HAP-1 (cell line): ENCODE results near the gene MAN1A2.
"Not testable (repeated sequence)": the region's sequence is repeated elsewhere in the genome, so short reads cannot be mapped to it uniquely, and the experiment has no call there.

Source experiments
- DNase-seq, 2 experiments: peaks; one replicate each; pipeline ENCODE4 v3.0.0-alpha.2; 2016 to 2020; ENCODE audit warnings: low spot score in 2 of 2
- H3K27me3 ChIP-seq: fragments of 250-450 bp; sonication (Bioruptor Pico); 2 replicates; pipeline ENCODE4 v1.5.1; 2020; ENCODE audit warnings: low read depth, mild to moderate bottlenecking, moderate library complexity
- H3K36me3 ChIP-seq: fragments of 250-450 bp; sonication (Bioruptor Pico); replicated peaks from 2 replicates; pipeline ENCODE4 v1.5.1; 2020; ENCODE audit warnings: mild to moderate bottlenecking
- H3K4me1 ChIP-seq: fragments of 250-450 bp; sonication (Bioruptor Pico); 2 replicates; pipeline ENCODE4 v1.5.1; 2020; ENCODE audit warnings: mild to moderate bottlenecking
- H3K4me3 ChIP-seq: fragments of 250-450 bp; sonication (Bioruptor Pico); 2 replicates; pipeline ENCODE4 v1.5.1; 2020; ENCODE audit warnings: mild to moderate bottlenecking, moderate library complexity
- H3K9me3 ChIP-seq: fragments of 250-450 bp; sonication (Bioruptor Pico); 2 replicates; pipeline ENCODE4 v1.5.1; 2020; ENCODE audit warnings: mild to moderate bottlenecking, moderate library complexity
- in situ Hi-C: fragments of 300-500 bp; cut with MboI; formaldehyde crosslinking; loops from 3 replicates; pipeline ENCODE4 v1.14.3; 2020; ENCODE audit warnings: low sequenced_read_pairs, inconsistent platforms, mixed read lengths

Gene MAN1A2

DNA sequence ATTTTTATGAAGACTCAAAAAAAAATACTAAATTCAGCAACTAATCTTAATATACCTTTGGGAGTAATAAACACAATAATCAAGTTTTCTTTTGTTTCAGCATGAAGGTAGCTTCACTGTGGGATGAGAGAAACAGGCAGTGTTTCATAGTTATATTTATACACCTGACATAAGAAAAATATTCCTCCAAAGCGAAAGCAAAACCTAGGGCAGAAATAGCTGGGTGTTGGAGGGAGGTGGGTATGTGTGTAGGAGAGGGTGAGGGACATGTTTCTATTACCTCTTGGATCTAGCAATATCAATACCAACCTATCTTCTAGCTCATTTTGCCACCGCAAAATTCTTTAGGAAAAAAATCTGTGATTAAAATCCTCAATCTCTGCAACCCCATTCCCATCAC lies 24.9 kb upstream of the MAN1A2 start:
- DNase-seq: no peak
- in situ Hi-C loops: no loop called here
- no peaks in the 10 kb centered on the region for H3K36me3 ChIP-seq
- no peaks in the 10 kb centered on the region for H3K9me3 ChIP-seq
- H3K4me3 ChIP-seq: no peak overlapping the region
- peaks cover under 1% of the 10 kb centered on the region; the same call in 1 of the 2 replicates for H3K27me3 ChIP-seq
- peaks cover 10% of the 10 kb centered on the region for H3K4me1 ChIP-seq

DNA sequence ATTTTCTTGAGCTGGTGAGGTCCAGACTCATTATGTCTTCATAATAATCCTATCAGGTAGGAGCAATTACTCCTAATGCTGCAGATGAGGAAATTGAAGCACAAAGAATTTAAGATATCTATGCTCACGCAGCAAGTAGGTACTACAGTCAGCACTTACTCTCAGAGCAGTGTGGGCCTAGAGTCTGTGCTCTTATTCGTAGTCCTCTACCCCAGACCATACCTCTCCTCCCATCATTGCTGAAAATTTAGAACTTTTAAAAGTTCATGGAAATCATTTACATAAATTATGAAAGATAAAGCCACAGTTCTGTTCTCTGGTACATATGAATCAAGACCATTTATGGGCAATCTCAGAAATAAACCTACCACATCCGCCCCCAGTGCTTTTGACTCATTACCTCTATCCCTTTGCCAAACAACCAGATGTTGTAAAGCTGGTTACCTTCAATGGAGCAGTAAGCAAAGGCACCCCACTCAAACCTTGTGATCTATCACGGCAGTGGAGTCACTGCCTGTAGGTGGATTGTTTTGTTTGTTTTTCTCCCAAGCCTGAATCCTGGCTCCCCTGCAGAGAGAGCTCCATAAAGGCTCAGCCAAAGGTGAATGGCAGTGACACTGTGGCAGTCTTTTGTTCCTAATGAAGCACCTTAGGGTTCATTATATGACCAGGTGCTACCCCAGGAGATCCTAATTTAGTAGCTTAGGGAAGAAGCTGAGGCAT lies 20.9 kb upstream of the MAN1A2 start:
- DNase-seq: no peak
- in situ Hi-C loops: no loop called here

DNA sequence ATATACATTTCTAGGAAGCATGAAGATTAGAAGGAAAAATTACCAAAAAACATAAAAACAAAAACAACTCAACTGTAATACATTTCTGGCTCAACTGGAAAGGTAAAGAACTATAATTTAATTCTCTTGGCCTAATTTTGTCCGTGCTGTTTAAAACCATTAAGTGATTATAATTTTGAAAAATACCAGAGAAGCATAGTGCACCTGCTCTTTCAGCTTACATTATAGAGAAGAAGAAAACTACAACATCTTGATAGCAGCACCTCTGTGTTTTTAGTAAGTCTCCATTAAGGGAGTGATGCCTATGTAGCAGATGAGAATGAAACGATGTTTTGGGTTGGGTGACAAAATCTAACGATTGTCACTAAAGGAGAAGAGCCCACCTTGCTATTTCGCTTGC lies 19.3 kb upstream of the MAN1A2 start:
- Histone ChIP-seq H3K4me3 (no peak overlapping the region), H3K27me3 (peaks cover 6% of the 10 kb centered on the region; the same call in 1 of the 2 replicates), H3K9me3 (no peaks in the 10 kb centered on the region), H3K4me1 (no peaks in the 10 kb centered on the region), H3K36me3 (no peaks in the 10 kb centered on the region)
- in situ Hi-C loops: no loop called here
- DNase-seq: no peak

More for the DNA sequence above, 20.9 kb upstream of the MAN1A2 start:
- Histone ChIP-seq H3K4me1 (no peaks in the 10 kb centered on the region), H3K4me3 (no peak overlapping the region), H3K36me3 (no peaks in the 10 kb centered on the region), H3K9me3 (no peaks in the 10 kb centered on the region), H3K27me3 (peaks cover 6% of the 10 kb centered on the region; the same call in 1 of the 2 replicates)

DNA sequence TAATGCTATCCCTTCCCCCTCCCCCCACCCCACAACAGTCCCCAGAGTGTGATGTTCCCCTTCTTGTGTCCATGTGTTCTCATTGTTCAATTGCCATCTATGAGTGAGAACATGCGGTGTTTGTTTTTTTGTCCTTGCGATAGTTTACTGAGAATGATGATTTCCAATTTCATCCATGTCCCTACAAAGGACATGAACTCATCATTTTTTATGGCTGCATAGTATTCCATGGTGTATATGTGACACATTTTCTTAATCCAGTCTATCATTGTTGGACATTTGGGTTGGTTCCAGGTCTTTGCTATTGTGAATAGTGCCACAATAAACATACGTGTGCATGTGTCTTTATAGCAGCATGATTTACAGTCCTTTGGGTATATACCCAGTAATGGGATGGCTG lies 14.6 kb upstream of the MAN1A2 start:
- H3K4me1 ChIP-seq, H3K27me3 ChIP-seq, DNase-seq, H3K4me3 ChIP-seq, H3K9me3 ChIP-seq, H3K36me3 ChIP-seq, in situ Hi-C loops: not testable (repeated sequence)

DNA sequence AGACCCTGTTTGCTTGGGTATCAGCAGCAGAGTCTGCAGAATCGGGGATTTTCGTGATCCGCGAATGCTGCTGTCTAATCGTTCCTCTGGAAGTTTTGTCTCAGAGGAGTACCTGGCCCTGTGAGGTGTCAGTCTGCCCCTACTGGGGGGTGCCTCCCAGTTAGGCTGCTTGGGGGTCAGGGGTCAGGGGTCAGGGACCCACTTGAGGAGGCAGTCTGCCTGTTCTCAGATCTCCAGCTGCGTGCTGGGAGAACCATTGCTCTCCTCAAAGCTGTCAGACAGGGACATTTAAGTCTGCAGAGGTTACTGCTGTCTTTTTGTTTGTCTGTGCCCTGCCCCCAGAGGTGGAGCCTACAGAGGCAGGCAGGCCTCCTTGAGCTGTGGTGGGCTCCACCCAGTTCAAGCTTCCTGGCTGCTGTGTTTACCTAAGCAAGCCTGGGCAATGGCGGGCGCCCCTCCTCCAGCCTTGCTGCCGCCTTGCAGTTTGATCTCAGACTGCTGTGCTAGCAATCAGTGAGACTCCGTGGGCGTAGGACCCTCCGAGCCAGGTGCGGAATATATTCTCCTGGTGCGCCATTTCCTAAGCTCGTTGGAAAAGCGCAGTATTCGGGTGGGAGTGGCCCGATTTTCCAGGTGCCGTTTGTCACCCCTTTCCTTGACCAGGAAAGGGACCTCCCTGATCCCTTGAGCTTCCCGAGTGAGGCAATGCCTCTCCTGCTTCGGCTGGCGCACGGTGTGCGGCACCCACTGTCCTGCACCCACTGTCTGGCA lies 9.2 kb upstream of the MAN1A2 start:
- H3K4me1 ChIP-seq, DNase-seq, H3K4me3 ChIP-seq, H3K9me3 ChIP-seq, H3K36me3 ChIP-seq, H3K27me3 ChIP-seq, in situ Hi-C loops: not testable (repeated sequence)

DNA sequence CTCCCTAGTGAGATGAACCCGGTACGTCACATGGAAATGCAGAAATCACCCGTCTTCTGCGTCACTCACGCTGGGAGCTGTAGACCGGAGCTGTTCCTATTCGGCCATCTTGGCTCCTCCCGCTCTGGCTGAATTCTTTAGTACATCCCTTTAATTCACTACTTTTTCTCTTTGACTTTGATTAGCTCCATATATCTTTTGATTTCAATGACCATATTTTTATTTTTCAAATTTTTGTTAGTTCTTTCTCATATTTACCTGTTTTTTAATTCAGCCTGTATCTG lies 8.7 kb upstream of the MAN1A2 start:
- H3K4me1 ChIP-seq, H3K27me3 ChIP-seq, in situ Hi-C loops, H3K36me3 ChIP-seq, DNase-seq, H3K9me3 ChIP-seq, H3K4me3 ChIP-seq: not testable (repeated sequence)

DNA sequence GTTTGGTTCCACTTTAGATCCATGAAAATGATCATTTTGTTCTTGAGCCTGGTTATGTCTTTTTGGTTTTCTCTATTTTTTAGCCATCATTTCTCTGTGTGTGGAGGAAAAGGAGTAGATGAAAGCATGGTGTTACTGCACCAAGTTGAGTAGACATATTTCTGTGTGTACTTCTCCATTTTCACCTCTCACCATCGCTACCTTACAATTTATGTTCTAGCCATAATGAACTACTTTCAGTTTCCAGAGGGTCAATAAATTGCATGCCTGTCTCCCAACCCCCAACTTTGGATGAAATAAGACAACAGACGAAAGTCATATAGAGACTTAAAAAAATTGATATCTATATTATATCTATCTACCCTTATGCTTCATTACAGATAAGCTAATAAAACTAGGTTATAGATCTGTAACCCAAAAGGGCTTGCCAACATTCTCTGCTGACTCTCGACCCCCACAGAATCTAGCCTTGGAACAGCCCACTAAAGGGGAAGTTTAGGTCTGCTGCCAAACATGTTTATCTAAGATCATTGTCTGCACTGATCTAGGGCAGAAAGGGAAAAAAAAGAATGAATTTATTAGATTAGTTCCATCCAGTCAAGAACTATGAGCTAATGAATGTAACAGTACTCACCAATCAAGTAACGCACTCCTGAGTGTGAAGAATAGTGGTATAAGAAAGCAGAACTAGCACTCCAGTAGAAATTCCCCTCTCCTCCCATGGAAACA lies 7.5 kb upstream of the MAN1A2 start:
- DNase-seq: no peak

DNA sequence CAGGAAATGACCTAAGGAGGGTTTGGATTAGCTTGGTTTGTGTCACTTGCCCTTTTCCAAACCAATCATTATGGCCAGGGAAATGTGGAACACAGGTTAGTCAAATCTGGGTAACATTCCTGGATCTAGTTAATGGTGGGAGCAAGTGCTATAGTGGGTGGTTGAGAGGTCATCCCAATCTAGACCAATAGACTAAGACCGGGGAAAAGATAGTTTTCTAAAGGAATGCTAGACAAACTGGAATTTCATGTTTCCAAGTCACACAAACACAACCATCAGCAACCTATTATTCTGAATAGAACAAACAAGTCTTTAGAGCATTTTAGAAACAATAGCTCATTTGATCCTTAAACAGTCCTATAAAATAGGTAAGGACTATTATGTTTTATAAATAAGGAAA lies 4.3 kb upstream of the MAN1A2 start:
- in situ Hi-C loops: no loop called here
- no peaks in the 10 kb centered on the region for H3K27me3 ChIP-seq
- H3K36me3 ChIP-seq: no peaks in the 10 kb centered on the region
- no peaks in the 10 kb centered on the region for H3K9me3 ChIP-seq
- no peak overlapping the region for H3K4me3 ChIP-seq
- peaks cover 5% of the 10 kb centered on the region; the same call in 1 of the 2 replicates for H3K4me1 ChIP-seq
- DNase-seq: no peak

More for the DNA sequence above, 7.5 kb upstream of the MAN1A2 start:
- H3K4me3 ChIP-seq: no peak overlapping the region
- in situ Hi-C loops: no loop called here
- H3K9me3 ChIP-seq: no peaks in the 10 kb centered on the region
- no peaks in the 10 kb centered on the region for H3K36me3 ChIP-seq
- H3K4me1 ChIP-seq: no peaks in the 10 kb centered on the region
- no peaks in the 10 kb centered on the region for H3K27me3 ChIP-seq

DNA sequence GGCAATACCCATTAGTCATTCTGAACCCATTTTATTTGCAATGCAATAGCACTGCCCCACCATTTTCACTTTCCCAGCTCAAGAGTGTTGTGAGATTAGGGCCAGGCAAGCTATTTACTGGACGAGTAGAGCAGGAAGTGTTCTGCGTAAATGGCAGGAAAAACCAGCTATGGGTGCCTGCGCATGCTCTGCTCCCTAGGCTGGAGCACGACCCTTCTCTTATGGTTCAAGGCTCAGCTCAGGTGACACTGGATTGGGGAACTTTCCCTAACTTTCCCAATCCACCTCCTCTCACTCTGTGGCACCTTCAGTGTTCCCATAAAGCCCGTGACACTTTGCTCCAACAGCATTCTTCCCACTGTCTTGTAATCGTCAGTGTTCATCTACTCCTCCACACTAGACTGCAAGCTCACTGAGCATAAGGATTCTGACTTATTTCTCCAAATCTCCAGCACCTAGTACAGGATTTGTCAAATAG lies 3.6 kb upstream of the MAN1A2 start:
- no peaks in the 10 kb centered on the region for H3K36me3 ChIP-seq
- H3K4me1 ChIP-seq: peaks cover 5% of the 10 kb centered on the region; the same call in 1 of the 2 replicates
- DNase-seq: no peak
- in situ Hi-C loops: no loop called here
- no peak overlapping the region for H3K4me3 ChIP-seq
- H3K27me3 ChIP-seq: no peaks in the 10 kb centered on the region
- H3K9me3 ChIP-seq: no peaks in the 10 kb centered on the region

DNA sequence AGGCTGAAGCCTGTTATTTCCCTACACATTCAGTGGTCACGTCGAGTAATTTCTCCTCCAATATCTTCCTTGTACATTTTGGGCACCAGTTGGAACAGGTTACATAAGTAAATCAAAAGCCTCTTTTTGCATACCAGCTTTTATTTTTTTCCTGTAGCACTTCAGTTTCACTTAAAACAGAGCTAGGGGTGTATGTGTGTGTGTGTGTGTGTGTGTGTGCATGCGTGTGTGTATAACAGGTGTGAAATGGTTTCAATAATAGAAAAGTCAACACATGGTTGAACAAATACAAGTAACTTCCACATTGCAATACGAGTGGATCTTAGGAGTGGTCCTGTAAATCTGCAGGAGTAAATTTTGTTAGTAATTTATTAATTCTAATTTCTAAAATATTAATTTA lies 3.0 kb upstream of the MAN1A2 start:
- in situ Hi-C loops: no loop called here
- no peak for DNase-seq
- no peak overlapping the region for H3K4me3 ChIP-seq
- no peaks in the 10 kb centered on the region for H3K27me3 ChIP-seq
- H3K9me3 ChIP-seq: no peaks in the 10 kb centered on the region
- no peaks in the 10 kb centered on the region for H3K36me3 ChIP-seq
- H3K4me1 ChIP-seq: peaks cover 5% of the 10 kb centered on the region; the same call in 1 of the 2 replicates

DNA sequence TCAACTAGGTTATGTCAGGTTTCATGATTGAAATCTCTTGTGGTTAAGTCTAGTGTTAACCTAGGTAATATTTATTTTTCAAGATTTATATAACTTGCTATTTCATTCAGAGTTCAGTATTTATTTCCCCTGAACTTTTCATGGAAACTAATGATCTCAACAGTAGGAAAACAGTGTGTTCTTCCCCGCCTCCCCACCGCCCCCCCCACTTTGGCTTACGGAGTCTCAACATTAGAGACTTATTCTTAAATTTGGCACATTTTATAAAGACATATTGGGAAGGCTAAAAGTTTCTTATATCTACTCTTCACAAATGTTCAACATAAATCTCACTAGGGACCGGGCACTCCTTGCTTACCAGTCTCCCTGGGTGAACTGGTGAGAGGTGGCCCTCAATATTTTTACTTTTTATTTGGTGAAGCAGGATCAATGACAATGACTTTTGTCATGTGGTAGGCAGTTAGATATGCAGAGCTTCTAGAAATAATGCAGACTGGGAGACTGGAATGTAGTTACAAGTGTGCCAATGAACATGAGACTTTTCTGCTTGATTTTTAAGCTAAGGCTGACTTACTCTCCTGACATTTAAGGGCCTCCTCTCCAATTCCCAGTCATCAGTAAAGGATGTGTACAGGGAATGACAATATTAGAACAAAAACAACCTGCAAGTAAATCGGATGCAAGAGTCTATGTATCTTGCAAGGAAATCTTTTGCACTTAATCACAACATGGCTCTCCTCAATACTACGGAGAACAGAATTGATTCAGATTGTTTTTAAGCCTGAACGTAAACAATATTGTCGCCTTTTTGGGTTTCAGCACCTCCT lies 1.7 kb upstream of the MAN1A2 start:
- no peak for DNase-seq
- H3K4me1 ChIP-seq: peaks cover 5% of the 10 kb centered on the region; the same call in 1 of the 2 replicates

DNA sequence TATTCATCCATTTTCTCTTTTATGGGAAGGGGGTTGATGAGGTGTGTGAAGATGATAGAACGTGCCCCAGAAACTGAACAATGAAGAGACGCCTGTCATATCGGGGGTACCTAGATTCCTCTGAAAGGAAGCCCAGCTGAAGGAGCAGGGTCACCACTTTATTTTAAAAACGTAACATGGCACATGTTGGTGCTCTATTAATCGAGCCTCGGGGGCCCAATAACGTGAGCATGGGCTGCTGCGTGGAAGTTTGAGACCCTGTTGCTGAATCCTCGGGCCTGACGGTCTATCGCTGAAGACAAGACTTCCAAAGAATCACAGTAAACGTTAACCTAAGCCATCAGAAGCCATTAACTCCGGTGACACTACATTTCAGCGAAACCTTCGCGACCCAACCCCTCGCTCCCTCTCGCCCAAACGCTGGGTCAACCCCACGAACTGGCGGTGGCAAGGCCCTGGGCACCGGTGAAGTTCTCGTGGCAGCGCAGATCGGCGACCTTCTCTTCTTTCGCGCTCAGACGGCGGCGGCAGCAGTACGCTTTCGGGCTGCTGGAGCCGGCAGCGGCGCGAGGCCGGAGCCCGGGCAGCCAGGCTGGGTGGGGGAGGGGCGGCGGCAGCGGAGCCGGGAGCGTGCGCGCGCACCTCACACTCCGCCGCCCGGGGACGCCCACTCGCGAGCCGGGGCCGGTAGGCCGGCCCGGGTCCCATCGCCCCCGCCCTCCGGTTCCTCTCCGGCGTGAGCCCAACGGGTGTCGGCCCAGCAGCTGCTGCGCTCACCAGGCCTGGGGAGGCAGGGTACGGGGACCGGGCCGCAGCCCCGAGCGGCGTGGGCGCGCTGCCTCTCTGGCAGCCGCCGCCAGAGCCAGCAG lies 838 bp upstream of the MAN1A2 start:
- no peaks in the 10 kb centered on the region for H3K9me3 ChIP-seq
- DNase-seq: peak; percentile 54 to 85
- in situ Hi-C loops: no loop called here
- H3K4me3 ChIP-seq: peak overlapping the region; percentile 68
- no peaks in the 10 kb centered on the region for H3K36me3 ChIP-seq
- H3K27me3 ChIP-seq: no peaks in the 10 kb centered on the region
- H3K4me1 ChIP-seq: peaks cover 9% of the 10 kb centered on the region; the same call in 1 of the 2 replicates

More for the DNA sequence above, 1.7 kb upstream of the MAN1A2 start:
- no peaks in the 10 kb centered on the region for H3K36me3 ChIP-seq
- in situ Hi-C loops: no loop called here
- H3K27me3 ChIP-seq: no peaks in the 10 kb centered on the region
- no peaks in the 10 kb centered on the region for H3K9me3 ChIP-seq
- peak overlapping the region; percentile 68 for H3K4me3 ChIP-seq
